WTC11 (cell line): ENCODE results near the gene EIF3L. TPM values are rescaled to one million over a fixed set of nuclear protein-coding genes. Genes with fewer than 3 reads are reported as not detected.

Experiments
- ATAC-seq: fragments of 200-7000 bp; cut with Tn5 transposase; 2 replicates; pipeline ENCODE4 v1.10.0; 2021; ENCODE audit warnings: mild to moderate bottlenecking, moderate library complexity
- CTCF ChIA-PET: fragments of 300-600 bp; sonication (Branson Sonifier 250); formaldehyde crosslinking; loops from one replicate; lab custom pipeline; 2021; ENCODE audit warnings: antibody characterized with exemption; lab: Charles Lee
- POLR2A ChIA-PET: fragments of 350-600 bp; sonication (Branson Sonifier 250); formaldehyde crosslinking; loops from one replicate; lab custom pipeline; 2021; ENCODE audit warnings: antibody characterized with exemption; lab: Charles Lee
- DNase-seq: peaks from one replicate; pipeline ENCODE4 v3.0.0; 2021; ENCODE audit warnings: low spot score
- H3K27ac Mint-ChIP-seq: 2 replicates; pipeline ENCODE4 v1.8.0; 2021; ENCODE audit warnings: mixed read lengths
- H3K27me3 Mint-ChIP-seq: 2 replicates; pipeline ENCODE4 v1.8.0; 2021; ENCODE audit warnings: low read depth, mild to moderate bottlenecking, moderate library complexity, mixed read lengths
- H3K36me3 Mint-ChIP-seq: 2 replicates; pipeline ENCODE4 v1.8.0; 2021; ENCODE audit warnings: mixed read lengths
- H3K4me1 Mint-ChIP-seq: 2 replicates; pipeline ENCODE4 v1.8.0; 2022; ENCODE audit warnings: mixed read lengths
- H3K4me3 Mint-ChIP-seq: 2 replicates; pipeline ENCODE4 v1.8.0; 2021; ENCODE audit warnings: mild to moderate bottlenecking, moderate library complexity, mixed read lengths
- H3K9me3 Mint-ChIP-seq: 2 replicates; pipeline ENCODE4 v1.8.0; 2021; ENCODE audit warnings: mixed read lengths
- ATF2 ChIP-seq: sonication (generic); formaldehyde crosslinking; IDR thresholded peaks from 2 replicates; pipeline ENCODE4 v1.8.1; 2022; ENCODE audit warnings: low read depth, missing genetic modification reagents, borderline replicate concordance
- ATF3 ChIP-seq: sonication (generic); formaldehyde crosslinking; conservative IDR thresholded peaks from 2 replicates; pipeline ENCODE4 v1.8.1; 2022; ENCODE audit warnings: mild to moderate bottlenecking, missing genetic modification reagents
- CREB1 ChIP-seq: sonication (generic); formaldehyde crosslinking; IDR thresholded peaks from 2 replicates; pipeline ENCODE4 v1.8.0; 2023; ENCODE audit warnings: mild to moderate bottlenecking, missing genetic modification reagents
- E2F4 ChIP-seq: sonication (generic); formaldehyde crosslinking; IDR thresholded peaks from 2 replicates; pipeline ENCODE4 v1.8.1; 2022; ENCODE audit warnings: low read depth, mild to moderate bottlenecking, moderate library complexity, missing genetic modification reagents, borderline replicate concordance
- EMX1 ChIP-seq: fragments of 250-450 bp; sonication (Bioruptor Pico); IDR thresholded peaks from 2 replicates; pipeline ENCODE4 v1.8.0; 2021; ENCODE audit warnings: mild to moderate bottlenecking
- ESRRA ChIP-seq: sonication (generic); formaldehyde crosslinking; IDR thresholded peaks from 2 replicates; pipeline ENCODE4 v1.8.1; 2022; ENCODE audit warnings: mild to moderate bottlenecking, missing genetic modification reagents, borderline replicate concordance
- FOXK1 ChIP-seq: sonication (generic); formaldehyde crosslinking; IDR thresholded peaks from 2 replicates; pipeline ENCODE4 v1.8.0; 2022; ENCODE audit warnings: mild to moderate bottlenecking, moderate library complexity, missing genetic modification reagents
- HMGXB4 ChIP-seq: sonication (generic); formaldehyde crosslinking; IDR thresholded peaks from 2 replicates; pipeline ENCODE4 v1.8.1; 2023; ENCODE audit warnings: mild to moderate bottlenecking, moderate library complexity, missing genetic modification reagents
- JAZF1 ChIP-seq: fragments of 250-450 bp; sonication (Bioruptor Pico); IDR thresholded peaks from 2 replicates; pipeline ENCODE4 v1.9.0; 2021; ENCODE audit warnings: moderate library complexity, mild to moderate bottlenecking, inconsistent platforms
- MLX ChIP-seq: sonication (generic); formaldehyde crosslinking; IDR thresholded peaks from 2 replicates; pipeline ENCODE4 v1.8.1; 2023; ENCODE audit warnings: mild to moderate bottlenecking, missing genetic modification reagents, moderate library complexity
- MXD4 ChIP-seq: fragments of 250-450 bp; sonication (Bioruptor Pico); IDR thresholded peaks from 2 replicates; pipeline ENCODE4 v1.8.0; 2021; ENCODE audit warnings: mild to moderate bottlenecking, moderate library complexity, borderline replicate concordance
- NFATC4 ChIP-seq: fragments of 250-450 bp; sonication (Bioruptor Pico); IDR thresholded peaks from 2 replicates; pipeline ENCODE4 v1.9.0; 2021; ENCODE audit warnings: mild to moderate bottlenecking
- NR2C2 ChIP-seq: sonication (generic); formaldehyde crosslinking; IDR thresholded peaks from 2 replicates; pipeline ENCODE4 v1.8.0; 2022; ENCODE audit warnings: mild to moderate bottlenecking, missing genetic modification reagents
- PRRX2 ChIP-seq: fragments of 250-450 bp; sonication (Bioruptor Pico); IDR thresholded peaks from 2 replicates; pipeline ENCODE4 v1.8.0; 2021; ENCODE audit warnings: mild to moderate bottlenecking
- RORB ChIP-seq: fragments of 250-450 bp; sonication (Bioruptor Pico); IDR thresholded peaks from 2 replicates; pipeline ENCODE4 v1.9.0; 2021; ENCODE audit warnings: mild to moderate bottlenecking
- SMAD4 ChIP-seq: sonication (generic); formaldehyde crosslinking; IDR thresholded peaks from 2 replicates; pipeline ENCODE4 v1.8.0; 2022; ENCODE audit warnings: mild to moderate bottlenecking, missing genetic modification reagents
- TP53 ChIP-seq: sonication (generic); formaldehyde crosslinking; IDR thresholded peaks from 2 replicates; pipeline ENCODE4 v1.8.1; 2023; ENCODE audit warnings: mild to moderate bottlenecking, missing genetic modification reagents
- ZNF138 ChIP-seq: sonication (generic); formaldehyde crosslinking; conservative IDR thresholded peaks from 2 replicates; pipeline ENCODE4 v1.8.1; 2022; ENCODE audit warnings: mild to moderate bottlenecking, moderate library complexity, missing genetic modification reagents
- ZNF317 ChIP-seq: sonication (generic); formaldehyde crosslinking; IDR thresholded peaks from 2 replicates; pipeline ENCODE4 v1.8.1; 2023; ENCODE audit warnings: low read depth, mild to moderate bottlenecking, moderate library complexity, missing genetic modification reagents, borderline replicate concordance
- ZNF396 ChIP-seq: fragments of 250-450 bp; sonication (Bioruptor Pico); IDR thresholded peaks from 2 replicates; pipeline ENCODE4 v1.8.0; 2021; ENCODE audit warnings: mild to moderate bottlenecking, moderate library complexity, borderline replicate concordance
- ZNF416 ChIP-seq: fragments of 250-450 bp; sonication (Bioruptor Pico); IDR thresholded peaks from 2 replicates; pipeline ENCODE4 v1.9.0; 2021; ENCODE audit warnings: mild to moderate bottlenecking, inconsistent platforms
- total RNA-seq: library from RNA; stranded (reverse); gene quantifications from 3 replicates; pipeline ENCODE4 v1.2.3, GENCODE V29; 2021

The EIF3L gene
- total RNA-seq, 1 experiment from 2014 or later: 611 TPM

DNA sequence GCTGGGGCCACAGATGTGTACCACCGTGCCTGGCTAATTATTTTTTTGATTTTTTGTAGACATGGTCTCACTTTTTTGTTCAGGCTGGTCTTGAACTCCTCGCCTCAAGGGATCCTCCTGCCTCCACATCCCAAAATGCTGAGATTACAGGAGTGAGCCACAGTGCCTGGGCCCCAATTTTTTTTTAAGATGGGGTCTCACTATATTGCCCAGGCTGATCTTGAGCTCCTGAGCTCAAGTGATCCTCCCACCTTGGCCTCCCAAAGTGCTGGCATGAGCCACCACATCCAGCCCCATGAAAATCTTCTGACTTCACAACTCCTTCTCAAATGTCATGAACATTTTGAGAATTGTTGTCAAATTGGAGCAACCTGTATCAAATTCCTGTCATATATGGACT is 2.8 kb upstream of the EIF3L start:
- H3K27me3 Mint-ChIP-seq: no peaks in the 10 kb centered on the region
- no peak for ATAC-seq
- H3K4me3 Mint-ChIP-seq: no peak overlapping the region
- ChIA-PET POLR2A (no interaction called here), CTCF (no interaction called here)
- H3K27ac Mint-ChIP-seq: no peak overlapping the region
- H3K36me3 Mint-ChIP-seq: peaks cover 10% of the 10 kb centered on the region
- DNase-seq: no peak
- no peak for TF ChIP-seq TP53
- TF ChIP-seq SMAD4 (CRISPR knock-in tag): no peak
- no peak for TF ChIP-seq ZNF396
- TF ChIP-seq ATF3: no peak
- no peak for TF ChIP-seq MLX (CRISPR knock-in tag)
- H3K9me3 Mint-ChIP-seq: peaks cover 5% of the 10 kb centered on the region; the same call in 1 of the 2 replicates
- H3K4me1 Mint-ChIP-seq: peaks cover 32% of the 10 kb centered on the region

DNA sequence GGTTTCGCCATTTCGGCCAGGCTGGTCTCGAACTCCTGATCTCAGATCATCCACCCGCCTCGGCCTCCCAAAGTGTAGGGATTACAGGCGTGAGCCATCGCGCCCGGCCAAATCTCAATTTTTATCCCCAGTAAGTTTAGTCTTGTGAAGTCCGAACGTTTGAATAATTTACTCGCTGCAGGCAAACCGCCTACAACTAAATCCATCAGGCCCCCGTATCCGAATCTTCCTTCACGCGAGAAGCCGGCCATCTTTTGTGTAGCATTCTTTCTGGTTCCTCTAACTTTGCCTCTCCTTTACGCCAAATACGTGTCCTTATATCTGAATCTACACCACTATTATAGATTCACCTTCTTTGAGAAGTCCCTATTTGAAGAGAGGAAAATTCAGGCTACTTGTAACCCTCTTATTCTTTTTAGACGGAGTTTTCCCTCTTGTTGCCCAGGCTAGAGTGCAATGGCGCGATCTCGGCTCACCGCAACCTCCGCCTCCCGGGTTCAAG is 581 bp upstream of the EIF3L start:
- H3K27ac Mint-ChIP-seq: peak overlapping the region; percentile 93
- peaks cover 27% of the 10 kb centered on the region for H3K36me3 Mint-ChIP-seq
- DNase-seq: no peak
- POLR2A ChIA-PET: no interaction called here
- CTCF ChIA-PET: interaction anchor here (0.6 to 2.1 kb wide), 3 partner anchors 14 to 31 kb away, joined by 3 to 7 read pairs (median 6); no protein-coding TSS in a partner anchor
- peak overlapping the region; percentile 84 for H3K4me3 Mint-ChIP-seq
- peaks cover 21% of the 10 kb centered on the region for H3K4me1 Mint-ChIP-seq
- no peaks in the 10 kb centered on the region for H3K27me3 Mint-ChIP-seq
- TF ChIP-seq ESRRA (CRISPR knock-in tag): no peak
- TF ChIP-seq MXD4 (CRISPR knock-in tag): no peak
- no peak for TF ChIP-seq E2F4 (CRISPR knock-in tag)
- TF ChIP-seq EMX1 (CRISPR knock-in tag): no peak
- TF ChIP-seq JAZF1 (CRISPR knock-in tag): no peak
- TF ChIP-seq ZNF396: no peak
- TF ChIP-seq NFATC4 (CRISPR knock-in tag): no peak
- TF ChIP-seq NR2C2 (CRISPR knock-in tag): no peak
- TF ChIP-seq CREB1 (CRISPR knock-in tag): no peak
- no peak for TF ChIP-seq ZNF317 (CRISPR knock-in tag)
- no peak for TF ChIP-seq FOXK1 (CRISPR knock-in tag)
- TF ChIP-seq ATF2 (CRISPR knock-in tag): no peak
- no peak for TF ChIP-seq ZNF416 (CRISPR knock-in tag)
- no peak for ATAC-seq
- H3K9me3 Mint-ChIP-seq: peaks cover 5% of the 10 kb centered on the region; the same call in 1 of the 2 replicates

DNA sequence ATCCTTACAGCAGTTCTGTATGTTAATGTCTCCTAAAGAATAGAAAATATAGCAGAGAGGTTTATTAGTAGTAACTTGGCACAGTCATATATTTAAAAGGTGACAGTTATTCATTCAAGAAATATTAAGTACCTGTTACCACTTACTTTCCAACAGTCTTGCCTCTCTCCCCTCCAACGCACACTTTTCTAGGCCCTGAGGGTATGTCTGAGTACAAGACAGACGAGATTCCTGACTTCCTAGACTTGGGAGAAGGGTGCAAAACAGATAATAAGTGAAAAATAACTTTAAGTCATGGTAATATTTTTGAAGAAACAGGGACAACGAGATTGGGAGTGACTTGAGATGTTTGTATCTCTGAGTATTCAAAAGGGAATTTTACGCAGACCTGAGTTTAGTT is 1.6 kb downstream of the EIF3L start:
- no peak for ATAC-seq
- no peaks in the 10 kb centered on the region for H3K27me3 Mint-ChIP-seq
- no peak overlapping the region; the same call in 1 of the 2 replicates for H3K27ac Mint-ChIP-seq
- H3K9me3 Mint-ChIP-seq: no peaks in the 10 kb centered on the region
- H3K36me3 Mint-ChIP-seq: peaks cover 48% of the 10 kb centered on the region
- peak overlapping the region; percentile 84 for H3K4me3 Mint-ChIP-seq
- TF ChIP-seq HMGXB4 (no peak), PRRX2 (CRISPR knock-in tag) (no peak), RORB (no peak), ZNF138 (CRISPR knock-in tag) (no peak)
- TF ChIP-seq, all 79 proteins: peak for 0
- CTCF ChIA-PET: interaction anchor here (2.0 to 2.1 kb wide), 2 partner anchors 12 to 34 kb away, joined by 6 to 7 read pairs; no protein-coding TSS in a partner anchor
- POLR2A ChIA-PET: no interaction called here
- no peak for DNase-seq
- H3K4me1 Mint-ChIP-seq: peaks cover 21% of the 10 kb centered on the region
